Adrenal gland (tissue), 12 donors: ENCODE measurements around the gene TRIB2. TPM values are rescaled to one million over a fixed set of nuclear protein-coding genes. Genes with fewer than 3 reads are reported as not detected.

ENCODE experiments used
- DNase-seq, 7 donors: peaks; one replicate each; pipeline ENCODE4 v3.0.0-alpha.2; 2019 to 2020
- H3K27ac ChIP-seq, 5 donors: fragments of 200-600 bp; sonication (generic) in 4 of 5; 1 replicate in 3 of 5; 2 replicates in 2 of 5; pipeline versions ENCODE4 v1.5.1 to v1.8.0; 2016 to 2020; ENCODE audit warnings: mild to moderate bottlenecking in 1 of 5
- H3K27me3 ChIP-seq: fragments of 200-600 bp; 2 replicates; pipeline ENCODE4 v1.8.0; 2021
- H3K36me3 ChIP-seq, 2 donors: fragments of 200-600 bp; replicated peaks in 1 of 2; 1 replicate in 1 of 2; 2 replicates in 1 of 2; pipeline versions ENCODE4 v1.5.1 to v1.8.0; 2018 to 2022
- H3K4me1 ChIP-seq, 2 donors: fragments of 200-600 bp; replicated peaks in 1 of 2; 1 replicate in 1 of 2; 2 replicates in 1 of 2; pipeline versions ENCODE4 v1.5.1 to v1.8.0; 2018 to 2021
- H3K4me3 ChIP-seq, 4 donors: fragments of 200-600 bp; sonication (generic) in 3 of 4; one replicate each; pipeline ENCODE4 v1.5.1; 2016 to 2018
- H3K9me3 ChIP-seq, 3 donors: fragments of 200-600 bp; sonication (generic) in 1 of 3; replicated peaks in 1 of 3; 1 replicate in 2 of 3; 2 replicates in 1 of 3; pipeline versions ENCODE4 v1.5.1 to v1.8.0; 2016 to 2021
- POLR2A ChIP-seq, 2 donors: fragments of 450-650 bp; IDR thresholded peaks; one replicate each; pipeline ENCODE4 v1.6.1; 2017; ENCODE audit warnings: antibody characterized with exemption in 2 of 2, mild to moderate bottlenecking in 2 of 2, moderate library complexity in 1 of 2
- WGBS, 4 donors: extraction: QIAGEN DNeasy Blood & Tissue Kit in 2 of 4; methylation state at CpG; one replicate each; pipeline versions ENCODE4 v1.1.5 to v1.1.7; 2013 to 2017; 5-methylcytosine and 5-hydroxymethylcytosine counted together
- intact Hi-C, 2 donors: fragments of 100-400 bp; cut with DNase I; formaldehyde crosslinking; loops; one replicate each; pipeline versions ENCODE4 v1.14.1 to v1.15.0; 2022 to 2023
- polyA plus RNA-seq, 3 donors: library from polyadenylated mRNA; stranded (reverse); fragments of 200-250 nt in 2 of 3; fragments of 350-450 nt in 1 of 3; fragmentation: Illumina TruSeq in 1 of 3; extraction: RNeasy Lipid Tissue Mini Kit (QIAGEN cat#74804) in 1 of 3; gene quantifications; one replicate each; pipeline ENCODE4 v1.2.3, GENCODE V29; 2013 to 2014
- total RNA-seq, 9 donors: library from RNA; depleted of rRNA in 4 of 9; stranded (reverse); fragments of >200 nt in 4 of 9; fragments of 120-200 nt in 1 of 9; fragmentation: NEBNext Ultra II Directional in 1 of 9; extraction: Animal tissue kit (Norgen Biotek cat#: 25700) in 1 of 9; gene quantifications; one replicate each; pipeline versions ENCODE4 v1.1.0 to v1.2.4, GENCODE V29; 2013 to 2023
- TF ChIP-seq, protein P1 (sequence below), 6 experiments: fragments of 450-650 bp in 4 of 6; fragments of 200-600 bp in 2 of 6; sonication (generic) in 1 of 6; IDR thresholded peaks; 1 replicate in 5 of 6; 2 replicates in 1 of 6; pipeline versions ENCODE4 v1.5.1 to v1.8.0; 2016 to 2021; ENCODE audit warnings: antibody characterized with exemption in 6 of 6, mild to moderate bottlenecking in 2 of 6, moderate library complexity in 1 of 6
- donor health status: healthy with polysubstance abuse.
- donor health status: Bipolar disorder and iron deficiency.
- donor health status: DM: yes; HTN: yes; CAD: no.
- donor health status: DM: no; HTN: no; CAD: no.
- donor health status: DM: no; HTN: no; CAD: no.
- donor health status: DM: yes; HTN: yes; CAD: no.

Gene TRIB2
- total and polyA plus RNA-seq, 12 donors: 35.5 to 263 (median 112) TPM

DNA sequence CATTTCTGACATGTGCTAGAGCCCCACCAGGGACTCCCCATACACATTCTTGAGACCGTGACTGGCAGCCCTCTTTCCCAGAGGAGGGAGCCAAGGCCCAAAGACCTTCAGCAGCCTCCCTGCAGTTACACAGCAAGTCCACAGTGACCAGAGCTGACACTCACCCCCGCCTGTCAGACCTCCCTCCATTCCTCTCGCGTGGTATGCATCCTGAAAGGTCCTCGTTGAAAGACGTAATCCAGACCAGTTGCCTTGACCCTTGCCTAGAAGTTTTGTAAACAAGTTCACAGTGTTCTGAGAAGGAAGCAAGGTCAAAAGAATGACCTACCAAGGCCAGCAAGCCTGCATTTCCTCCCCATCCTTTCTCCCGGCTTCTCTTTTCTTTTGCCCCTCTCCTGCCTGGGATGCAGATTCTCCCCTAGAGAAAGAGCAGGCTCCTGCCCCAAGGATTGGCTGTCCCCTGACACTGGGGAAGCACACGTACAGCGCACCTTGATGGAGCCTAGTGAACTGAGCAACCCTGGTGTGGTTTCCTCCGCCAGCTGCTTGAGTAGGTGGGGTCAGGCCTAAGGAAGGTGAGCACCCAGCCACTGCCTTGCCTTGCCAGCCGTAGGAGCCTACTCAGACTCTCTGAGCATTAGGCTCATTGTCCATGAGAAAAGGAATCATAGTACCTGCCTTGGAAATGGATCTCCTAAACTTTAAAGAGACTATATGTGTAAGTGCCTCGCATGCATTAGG is 18.3 kb downstream of the TRIB2 start:
- peaks cover 17 to 48% of the 10 kb centered on the region in 2 donors for H3K4me1 ChIP-seq
- WGBS, 4 donors: 35 to 61% (median 54%) methylated on average over 10 to 12 of the region's 12 CpGs
- intact Hi-C loops: loop anchor here in 1 of 2 donors (10.0 kb wide), 1 partner anchor 190 kb away; no protein-coding TSS in a partner anchor
- H3K36me3 ChIP-seq: peaks cover 0 to 56% of the 10 kb centered on the region in 2 donors
- H3K4me3 ChIP-seq: no peak overlapping the region
- no peak for TF ChIP-seq POLR2A (IDR thresholded peaks at IDR 0.05)
- TF ChIP-seq, protein P1, sequence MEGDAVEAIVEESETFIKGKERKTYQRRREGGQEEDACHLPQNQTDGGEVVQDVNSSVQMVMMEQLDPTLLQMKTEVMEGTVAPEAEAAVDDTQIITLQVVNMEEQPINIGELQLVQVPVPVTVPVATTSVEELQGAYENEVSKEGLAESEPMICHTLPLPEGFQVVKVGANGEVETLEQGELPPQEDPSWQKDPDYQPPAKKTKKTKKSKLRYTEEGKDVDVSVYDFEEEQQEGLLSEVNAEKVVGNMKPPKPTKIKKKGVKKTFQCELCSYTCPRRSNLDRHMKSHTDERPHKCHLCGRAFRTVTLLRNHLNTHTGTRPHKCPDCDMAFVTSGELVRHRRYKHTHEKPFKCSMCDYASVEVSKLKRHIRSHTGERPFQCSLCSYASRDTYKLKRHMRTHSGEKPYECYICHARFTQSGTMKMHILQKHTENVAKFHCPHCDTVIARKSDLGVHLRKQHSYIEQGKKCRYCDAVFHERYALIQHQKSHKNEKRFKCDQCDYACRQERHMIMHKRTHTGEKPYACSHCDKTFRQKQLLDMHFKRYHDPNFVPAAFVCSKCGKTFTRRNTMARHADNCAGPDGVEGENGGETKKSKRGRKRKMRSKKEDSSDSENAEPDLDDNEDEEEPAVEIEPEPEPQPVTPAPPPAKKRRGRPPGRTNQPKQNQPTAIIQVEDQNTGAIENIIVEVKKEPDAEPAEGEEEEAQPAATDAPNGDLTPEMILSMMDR (IDR thresholded peaks at IDR 0.05): peak in 2 of 6 experiments; percentile 23 to 35
- H3K9me3 ChIP-seq: no peaks in the 10 kb centered on the region
- H3K27ac ChIP-seq: peak overlapping the region in 4 of 5 donors; percentile 35 to 87 (median 54)
- DNase-seq: peak in 6 of 7 donors; percentile 52 to 82 (median 61)
- no peaks in the 10 kb centered on the region for H3K27me3 ChIP-seq

DNA sequence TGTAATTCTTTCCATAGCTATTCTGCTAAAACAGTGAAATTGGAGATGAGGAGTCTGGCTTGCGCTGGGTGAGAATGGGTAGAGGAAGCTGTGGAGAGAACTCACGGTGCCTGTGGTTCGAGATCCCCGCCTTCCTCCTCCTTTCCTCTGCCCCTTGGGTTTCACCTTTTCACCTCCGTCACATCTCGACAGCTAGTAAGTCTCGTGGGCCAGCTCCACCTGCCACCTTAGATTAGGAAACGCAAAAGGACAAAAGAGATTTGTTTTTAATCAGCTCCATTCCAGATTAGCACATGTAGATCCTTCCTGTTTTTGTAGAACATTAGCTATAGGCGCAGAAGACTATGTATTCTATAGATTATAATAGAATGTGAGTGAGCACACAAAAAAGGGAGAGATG is 20.6 kb downstream of the TRIB2 start:
- WGBS, 4 donors: 71 to 83% (median 74%) methylated on average over 9 of the region's 9 CpGs
- Histone ChIP-seq H3K27me3 (no peaks in the 10 kb centered on the region), H3K4me3 (no peak overlapping the region), H3K9me3 (no peaks in the 10 kb centered on the region), H3K27ac (peak overlapping the region in 3 of 5 donors; percentile 9 to 87 (median 45)), H3K36me3 (peaks cover 0 to 59% of the 10 kb centered on the region in 2 donors), H3K4me1 (peaks cover 16 to 31% of the 10 kb centered on the region in 2 donors)
- intact Hi-C loops: loop anchor here in 1 of 2 donors (10.0 kb wide), 1 partner anchor 188 kb away; no protein-coding TSS in a partner anchor
- no peak for DNase-seq
- no peak for TF ChIP-seq POLR2A (IDR thresholded peaks at IDR 0.05)
- TF ChIP-seq, protein P1 (IDR thresholded peaks at IDR 0.05): no peak

GRCh38 chr2:12737738-12738485 is 21.2 kb downstream of the TRIB2 start:
- intact Hi-C loops: loop anchor here in 1 of 2 donors (10.0 kb wide), 1 partner anchor 187 kb away; no protein-coding TSS in a partner anchor
- Histone ChIP-seq H3K4me1 (peaks cover 10 to 25% of the 10 kb centered on the region in 2 donors), H3K9me3 (no peaks in the 10 kb centered on the region), H3K36me3 (peaks cover 0 to 64% of the 10 kb centered on the region in 2 donors), H3K27me3 (no peaks in the 10 kb centered on the region), H3K27ac (peak overlapping the region in 3 of 5 donors; percentile 13 to 87 (median 48)), H3K4me3 (no peak overlapping the region)
- TF ChIP-seq POLR2A (IDR thresholded peaks at IDR 0.05): no peak
- TF ChIP-seq, protein P1 (IDR thresholded peaks at IDR 0.05): no peak
- WGBS, 4 donors: 66 to 80% (median 75%) methylated on average over 11 of the region's 11 CpGs
- no peak for DNase-seq

DNA sequence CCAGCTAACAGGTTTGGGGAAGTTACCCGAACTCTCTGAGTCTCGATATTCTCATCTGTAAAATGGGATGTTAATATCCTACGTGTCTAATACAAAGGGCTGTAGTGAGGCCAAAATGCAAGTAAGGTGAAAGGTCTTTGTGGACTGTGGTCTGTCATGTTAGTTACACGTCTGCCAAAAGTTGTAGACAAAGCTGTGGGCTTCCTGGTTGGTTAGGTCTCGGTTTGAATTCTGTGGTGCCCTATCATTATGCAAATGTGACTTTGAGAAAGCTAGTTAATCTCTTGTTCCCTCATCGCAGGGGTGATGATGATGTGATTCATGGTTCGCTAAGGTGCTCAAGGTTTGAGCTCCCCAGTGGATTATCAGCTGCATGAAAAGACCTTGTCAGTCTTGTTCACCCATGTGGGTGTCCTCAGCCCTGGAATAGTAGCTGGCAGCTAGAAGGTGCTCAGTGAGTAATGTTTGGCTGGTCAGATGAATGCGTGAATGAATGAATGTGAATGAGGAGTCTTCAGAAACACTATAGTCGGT is 23.1 kb downstream of the TRIB2 start:
- Histone ChIP-seq H3K27ac (peak overlapping the region in 1 of 5 donors; percentile 87), H3K4me3 (no peak overlapping the region), H3K9me3 (no peaks in the 10 kb centered on the region), H3K27me3 (no peaks in the 10 kb centered on the region), H3K36me3 (peaks cover 0 to 56% of the 10 kb centered on the region in 2 donors), H3K4me1 (peaks cover 2 to 6% of the 10 kb centered on the region in 2 donors)
- 89 to 94% (median 92%) methylated on average over 9 of the region's 9 CpGs for WGBS, 4 donors
- intact Hi-C loops: loop anchor here in 1 of 2 donors (10.0 kb wide), 1 partner anchor 185 kb away; no protein-coding TSS in a partner anchor
- TF ChIP-seq POLR2A (IDR thresholded peaks at IDR 0.05): no peak
- TF ChIP-seq, protein P1 (IDR thresholded peaks at IDR 0.05): no peak
- DNase-seq: no peak
